GM12878 (cell line): Measurements from ENCODE around the gene PI4KB. TPM values are rescaled to one million over a fixed set of nuclear protein-coding genes. Genes with fewer than 3 reads are reported as not detected.

ENCODE experiments used
- ATAC-seq: fragments of 200-7000 bp; cut with Tn5 transposase; 3 replicates; pipeline ENCODE4 v1.9.1; 2020; ENCODE audit warnings: mild to moderate bottlenecking, moderate library complexity
- BruUV-seq: library from RNA; stranded (reverse); fragments of 400-500 nt; replicated peaks from 2 replicates; lab custom pipeline; 2021; lab: Mats Ljungman, UMichigan
- CTCF ChIA-PET: fragments of 300-600 bp; sonication (Branson Sonifier 250); formaldehyde crosslinking; extraction: SDS; loops from one replicate; lab custom pipeline; 2021; ENCODE audit warnings: inconsistent platforms; lab: Yijun Ruan, JAX
- POLR2A ChIA-PET: fragments of 350-600 bp; formaldehyde crosslinking; extraction: SDS; loops from one replicate; lab custom pipeline; 2021; ENCODE audit warnings: inconsistent platforms; lab: Charles Lee
- RAD21 ChIA-PET: fragments of 300-600 bp; sonication (Branson Sonifier 250); formaldehyde crosslinking; loops from one replicate; lab custom pipeline; 2023; ENCODE audit warnings: antibody characterized with exemption; ENCODE audit not compliant: unreplicated experiment; lab: Charles Lee
- SMC1A ChIA-PET: fragments of 300-600 bp; sonication (Branson Sonifier 250); formaldehyde crosslinking; loops from one replicate; lab custom pipeline; 2023; ENCODE audit not compliant: unreplicated experiment, uncharacterized antibody; lab: Charles Lee
- DNase-seq: peaks from one replicate; pipeline ENCODE4 v3.0.0-alpha.2; 2011; ENCODE audit warnings: low read depth, low spot score
- FAIRE-seq: peaks from 3 replicates; lab custom pipeline; 2011; peaks lifted over from hg19 to GRCh38; lab: Jason Lieb, UNC
- H2AFZ ChIP-seq: 2 replicates; pipeline ENCODE4 v1.6.0; 2011; ENCODE audit warnings: low read depth, low read length, control low read depth; ENCODE audit not compliant: control insufficient read depth
- H3K27ac ChIP-seq: 2 replicates; pipeline ENCODE4 v1.5.1; 2011; ENCODE audit warnings: control low read depth; ENCODE audit not compliant: control insufficient read depth, insufficient read depth
- H3K27me3 ChIP-seq, 2 experiments: replicated peaks in 1 of 2; 2 replicates each; pipeline versions ENCODE4 v1.6.0 to v1.6.1; 2011; ENCODE audit warnings: low read length in 1 of 2; ENCODE audit not compliant: control insufficient read depth in 2 of 2, insufficient read depth in 2 of 2
- H3K36me3 ChIP-seq, 2 experiments: 2 replicates each; pipeline ENCODE4 v1.5.1; 2011; ENCODE audit warnings: low read length in 1 of 2; ENCODE audit not compliant: control insufficient read depth in 2 of 2, insufficient read depth in 2 of 2
- H3K4me1 ChIP-seq: 2 replicates; pipeline ENCODE4 v1.6.1; 2011; ENCODE audit warnings: mild to moderate bottlenecking, low read length, moderate library complexity, mixed read lengths; ENCODE audit not compliant: control insufficient read depth, insufficient read depth
- H3K4me2 ChIP-seq: 2 replicates; pipeline ENCODE4 v1.6.0; 2011; ENCODE audit warnings: control low read depth; ENCODE audit not compliant: control insufficient read depth, insufficient read depth
- H3K4me3 ChIP-seq: fragments of 200-600 bp; sonication (generic); 2 replicates; pipeline ENCODE4 v1.5.1; 2016
- H3K79me2 ChIP-seq: 2 replicates; pipeline ENCODE4 v1.6.0; 2011; ENCODE audit warnings: low read length; ENCODE audit not compliant: control insufficient read depth, insufficient read depth
- H3K9ac ChIP-seq: 2 replicates; pipeline ENCODE4 v1.8.0; 2011; ENCODE audit warnings: low read length, control low read depth, mixed read lengths; ENCODE audit not compliant: control insufficient read depth, insufficient read depth
- H3K9me3 ChIP-seq: replicated peaks from 3 replicates; pipeline ENCODE4 v1.5.1; 2011; ENCODE audit warnings: mild to moderate bottlenecking, low read length; ENCODE audit not compliant: control insufficient read depth, insufficient read depth
- H4K20me1 ChIP-seq: 2 replicates; pipeline ENCODE4 v1.6.0; 2011; ENCODE audit not compliant: control insufficient read depth, insufficient read depth
- ATF3 ChIP-seq: IDR thresholded peaks from 2 replicates; pipeline ENCODE4 v1.6.1; 2011; ENCODE audit warnings: low read depth, mild to moderate bottlenecking, low read length, moderate library complexity, borderline replicate concordance; ENCODE audit errors: extremely low read depth
- BMI1 ChIP-seq: fragments of 450-650 bp; IDR thresholded peaks from 2 replicates; pipeline ENCODE4 v1.6.1; 2016; ENCODE audit warnings: mild to moderate bottlenecking, moderate library complexity, borderline replicate concordance
- CUX1 ChIP-seq: IDR thresholded peaks from 2 replicates; pipeline ENCODE4 v1.6.1; 2012; ENCODE audit warnings: improper control_type of control experiment, low read depth, low read length; ENCODE audit not compliant: insufficient replicate concordance
- EED ChIP-seq: sonication (generic); IDR thresholded peaks from 2 replicates; pipeline ENCODE4 v1.6.1; 2016; ENCODE audit warnings: antibody characterized with exemption, low read depth
- FOXM1 ChIP-seq: IDR thresholded peaks from 2 replicates; pipeline ENCODE4 v1.6.1; 2012; ENCODE audit warnings: low read depth, mild to moderate bottlenecking, inconsistent platforms, low read length, moderate library complexity
- KLF5 ChIP-seq: fragments of 450-650 bp; IDR thresholded peaks from 2 replicates; pipeline ENCODE4 v1.6.1; 2014; ENCODE audit warnings: mild to moderate bottlenecking; ENCODE audit not compliant: partially characterized antibody
- MAX ChIP-seq: IDR thresholded peaks from 2 replicates; pipeline ENCODE4 v1.6.1; 2012; ENCODE audit warnings: low read depth, low read length, improper control_type of control experiment
- PAX5 ChIP-seq: IDR thresholded peaks from 2 replicates; pipeline ENCODE4 v1.6.1; 2011; ENCODE audit warnings: low read depth, low read length, borderline replicate concordance
- SRF ChIP-seq, 2 experiments: IDR thresholded peaks; 2 replicates each; pipeline ENCODE4 v1.6.1; 2011; ENCODE audit warnings: low read depth in 2 of 2, low read length in 2 of 2, mild to moderate bottlenecking in 1 of 2, moderate library complexity in 1 of 2
- TCF3 ChIP-seq: IDR thresholded peaks from 2 replicates; pipeline ENCODE4 v1.6.1; 2012; ENCODE audit warnings: low read depth, mild to moderate bottlenecking, low read length, borderline replicate concordance; ENCODE audit not compliant: insufficient read depth
- ZBED1 ChIP-seq: IDR thresholded peaks from 2 replicates; pipeline ENCODE4 v1.6.1; 2016; ENCODE audit warnings: borderline replicate concordance
- ZBTB4 ChIP-seq: fragments of 450-650 bp; formaldehyde crosslinking; IDR thresholded peaks from 2 replicates; pipeline ENCODE4 v1.4.0; 2022; ENCODE audit warnings: mild to moderate bottlenecking, moderate library complexity
- WGBS: methylation state at CpG from one replicate; pipeline ENCODE4 v1.1.6; 2016; ENCODE audit warnings: low lambda C conversion rate; ENCODE audit not compliant: insufficient replicate concordance, insufficient coverage; ENCODE audit errors: missing lambda C conversion rate; 5-methylcytosine and 5-hydroxymethylcytosine counted together
- in situ Hi-C: fragments of 300-500 bp; cut with MboI; formaldehyde crosslinking; loops from 9 replicates; pipeline ENCODE4 v1.14.3; 2018; ENCODE audit warnings: mixed read lengths
- intact Hi-C: fragments of 100-400 bp; cut with micrococcal nuclease; formaldehyde crosslinking; loops from one replicate; pipeline ENCODE4 v1.14.2; 2022; ENCODE audit not compliant: unreplicated experiment
- polyA plus RNA-seq, 11 experiments: library from polyadenylated mRNA; depleted of rRNA in 4 of 11; unstranded in 6 of 11; stranded (reverse) in 5 of 11; fragments of >200 nt; fragmentation: Nextera tagmentation in 4 of 11; fragmentation: Illumina TruSeq in 1 of 11; extraction: Ambion mirVana in 4 of 11; extraction: Trizol in 1 of 11; gene quantifications; 1 replicate in 1 of 11; 2 replicates in 10 of 11; pipeline versions ENCODE4 v1.2.1 to v1.2.3, GENCODE V29; 2011 to 2016; ENCODE audit warnings: inconsistent platforms in 2 of 11, missing spikeins in 2 of 11, low read depth in 1 of 11
- total RNA-seq, 4 experiments: library from RNA; depleted of rRNA in 3 of 4; stranded (reverse); fragments of >200 nt in 3 of 4; fragmentation: Illumina TruSeq in 1 of 4; extraction: Trizol in 1 of 4; gene quantifications; 2 replicates each; pipeline versions ENCODE4 v1.2.1 to v1.2.3, GENCODE V29; 2013 to 2021

PI4KB gene
- total and polyA plus RNA-seq, 10 of the 15 experiments (the other 5 are each of a cell fraction or from before 2014, with no cell fraction given) = 3.3 to 88.3 (median 51.7) TPM

- Histone ChIP-seq H3K4me1 (peaks cover 7% of the 10 kb centered on the region), H3K9me3 (no peaks in the 10 kb centered on the region; the same call in 2 of the 3 replicates), H3K36me3 (peaks cover 14 to 18% of the 10 kb centered on the region in 2 experiments), H3K4me2 (peak within 1 kb of the TSS; percentile 98), H2AFZ (peak within 1 kb of the TSS; percentile 54), H3K9ac (peak within 1 kb of the TSS; percentile 94), H3K27ac (peak within 1 kb of the TSS; percentile 99), H3K27me3 (no peaks in the 10 kb centered on the region), H3K4me3 (peak within 1 kb of the TSS; percentile 81), H4K20me1 (no peaks in the 10 kb centered on the region), H3K79me2 (peaks cover 23% of the 10 kb centered on the region)
- FAIRE-seq = peak; percentile 97
- CTCF ChIA-PET = interaction anchor here (2.7 kb wide), 1 partner anchor 52 kb away, joined by 8 read pairs; the partner anchor contains the start of gene PSMB4
- DNase-seq = peak; percentile 98
- RAD21 ChIA-PET = interaction anchor here (1.0 to 2.2 kb wide), 6 partner anchors 15 to 97 kb away, joined by 3 to 9 read pairs (median 4); partner anchors contain the start of genes PI4KB and ZNF687
- BruUV-seq = no TSS peak
- peak; percentile 97 for ATAC-seq
- SMC1A ChIA-PET = interaction anchor here (1.6 to 2.7 kb wide), 2 partner anchors 20 to 52 kb away, joined by 10 to 13 read pairs; partner anchors contain the start of genes PI4KB and PSMB4
- intact Hi-C loops (loop anchor here (1.0 to 2.0 kb wide), 2 partner anchors 52 to 66 kb away; partner anchors contain the start of gene PSMB4), in situ Hi-C loops (no loop called here)
- POLR2A ChIA-PET = interaction anchor here (0.7 to 4.1 kb wide), 6 partner anchors 9 to 65 kb away, joined by 3 to 22 read pairs (median 4); partner anchors contain the start of genes PI4KB, PSMB4 and ZNF687
- WGBS = under 1% methylated on average over 29 of the region's 38 CpGs
- TF ChIP-seq EED (peak; percentile 58; the same call in 1 of the 2 replicates), ATF3 (no peak), BMI1 (peak; percentile 50), ZBED1 (no peak), MAX (peak; percentile 76; the same call in 1 of the 2 replicates), TCF3 (0 out of 2 replicates have a peak, but pooled peaks have one; percentile 59), SRF (IDR thresholded peaks at IDR 0.05; ENCODE audit: low read depth in 2 of 2, low read length in 2 of 2) (no peak), FOXM1 (peak; percentile 21; the same call in 1 of the 2 replicates), PAX5 (peak; percentile 55; the same call in 1 of the 2 replicates), CUX1 (no peak), KLF5 (peak; percentile 19), ZBTB4 (CRISPR knock-in tag) (no peak)
Observed at GRCh38 chr1:151346769-151347522, 19.7 kb upstream of the PI4KB start, which contains the start of gene RFX5. Gene RFX5, minus strand, starts transcription at chr1:151347252. Its CDS starts 932 bp downstream, at chr1:151346320.
